GM12872 (cell line): Measurements from ENCODE around the gene SERPINE2.

Source experiments
- CTCF ChIP-seq: IDR thresholded peaks from 3 replicates; pipeline ENCODE4 v1.5.1; 2011; ENCODE audit warnings: low read depth, mild to moderate bottlenecking, low read length, moderate library complexity; ENCODE audit not compliant: insufficient read depth

The SERPINE2 gene

GRCh38 chr2:223970343-223971128 lies 68.5 kb downstream of the SERPINE2 start:
- peak; percentile 76 for TF ChIP-seq CTCF

GRCh38 chr2:223969856-223970255 lies 69.2 kb downstream of the SERPINE2 start:
- TF ChIP-seq CTCF = no peak

- no peak for TF ChIP-seq CTCF
These were observed 69.8 kb downstream of the SERPINE2 start for GRCh38 chr2:223969315-223969714.

- TF ChIP-seq CTCF = no peak
These were observed 71.1 kb downstream of the SERPINE2 start for GRCh38 chr2:223967981-223968380.

GRCh38 chr2:223959688-223960087 lies 79.4 kb downstream of the SERPINE2 start:
- no peak for TF ChIP-seq CTCF

GRCh38 chr2:223957092-223957851 lies 81.8 kb downstream of the SERPINE2 start, which contains the start of gene MRPL44:
Gene MRPL44 (plus strand): TSS chr2:223957463. CDS start chr2:223957473, 10 bp downstream.
- no peak for TF ChIP-seq CTCF

GRCh38 chr2:223956300-223956699 lies 82.8 kb downstream of the SERPINE2 start:
- no peak for TF ChIP-seq CTCF
